AG04450 (cell line): Measurements from ENCODE around the gene WDR77. TPM values are rescaled to one million over a fixed set of nuclear protein-coding genes. Genes with fewer than 3 reads are reported as not detected.

Experiments used
- CTCF ChIA-PET: fragments of 300-600, 350-600 bp; formaldehyde crosslinking; extraction: SDS; loops from one replicate; lab custom pipeline; 2022; ENCODE audit warnings: antibody characterized with exemption, inconsistent platforms; lab: Charles Lee
- POLR2A ChIA-PET: fragments of 350-600 bp; formaldehyde crosslinking; extraction: SDS; loops from one replicate; lab custom pipeline; 2021; ENCODE audit warnings: antibody characterized with exemption, inconsistent platforms; lab: Yijun Ruan, JAX
- DNase-seq: peaks from one replicate; pipeline ENCODE4 v3.0.0-alpha.2; 2011; ENCODE audit warnings: low read depth, low spot score
- H3K27ac ChIP-seq: one replicate; pipeline ENCODE4 v1.5.1; 2012; ENCODE audit warnings: low read depth, low read length, control low read depth
- H3K27me3 ChIP-seq: one replicate; pipeline ENCODE4 v1.6.0; 2012; ENCODE audit warnings: low read length; ENCODE audit not compliant: control insufficient read depth, insufficient read depth
- H3K4me3 ChIP-seq: 2 replicates; pipeline ENCODE4 v1.5.1; 2011; ENCODE audit warnings: mild to moderate bottlenecking, low read depth, low read length, control low read depth
- H3K9me3 ChIP-seq: 2 replicates; pipeline ENCODE4 v1.5.1; 2012; ENCODE audit warnings: low read length; ENCODE audit not compliant: control insufficient read depth, insufficient read depth
- polyA plus RNA-seq: library from polyadenylated mRNA; depleted of rRNA; stranded (reverse); fragments of >200 nt; gene quantifications from 2 replicates; pipeline ENCODE4 v1.2.3, GENCODE V29; 2011
- TF ChIP-seq, protein P1 (sequence below): IDR thresholded peaks from 2 replicates; pipeline ENCODE4 v1.5.1; 2011; ENCODE audit warnings: low read depth, low read length, control low read depth, inconsistent platforms

Gene WDR77
- polyA plus RNA-seq, 1 experiment, result 86.9 TPM

DNA sequence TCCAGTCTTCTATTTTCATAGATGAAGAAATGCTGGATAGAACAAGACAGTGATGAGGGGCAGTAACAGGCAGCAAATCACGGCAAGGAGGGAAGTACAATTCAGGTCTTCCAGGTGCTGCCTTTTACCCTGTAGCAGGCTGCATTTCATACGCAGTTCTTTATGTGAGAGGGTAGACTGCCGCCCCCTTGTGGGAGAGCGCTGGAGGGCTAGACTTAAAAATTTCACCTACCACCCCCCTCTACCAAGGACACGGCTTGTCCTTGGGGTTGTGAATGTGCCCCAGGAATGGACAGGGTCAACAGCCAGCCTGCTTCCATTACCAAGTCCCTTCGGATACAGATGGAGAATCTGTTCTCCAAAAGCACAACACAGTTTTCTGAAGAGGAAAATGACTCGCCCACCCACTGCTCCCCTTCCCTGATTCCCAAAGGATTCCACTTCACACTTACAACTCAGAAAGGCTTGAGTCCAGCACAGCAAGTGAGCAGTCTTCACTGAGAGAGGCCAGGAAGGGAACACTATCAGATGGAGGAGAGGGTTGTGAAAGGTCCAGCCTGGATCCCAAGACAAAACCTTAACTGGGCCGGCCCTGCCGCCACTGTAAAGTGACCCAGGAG is 7.4 kb downstream of the WDR77 start:
- TF ChIP-seq, protein P1, sequence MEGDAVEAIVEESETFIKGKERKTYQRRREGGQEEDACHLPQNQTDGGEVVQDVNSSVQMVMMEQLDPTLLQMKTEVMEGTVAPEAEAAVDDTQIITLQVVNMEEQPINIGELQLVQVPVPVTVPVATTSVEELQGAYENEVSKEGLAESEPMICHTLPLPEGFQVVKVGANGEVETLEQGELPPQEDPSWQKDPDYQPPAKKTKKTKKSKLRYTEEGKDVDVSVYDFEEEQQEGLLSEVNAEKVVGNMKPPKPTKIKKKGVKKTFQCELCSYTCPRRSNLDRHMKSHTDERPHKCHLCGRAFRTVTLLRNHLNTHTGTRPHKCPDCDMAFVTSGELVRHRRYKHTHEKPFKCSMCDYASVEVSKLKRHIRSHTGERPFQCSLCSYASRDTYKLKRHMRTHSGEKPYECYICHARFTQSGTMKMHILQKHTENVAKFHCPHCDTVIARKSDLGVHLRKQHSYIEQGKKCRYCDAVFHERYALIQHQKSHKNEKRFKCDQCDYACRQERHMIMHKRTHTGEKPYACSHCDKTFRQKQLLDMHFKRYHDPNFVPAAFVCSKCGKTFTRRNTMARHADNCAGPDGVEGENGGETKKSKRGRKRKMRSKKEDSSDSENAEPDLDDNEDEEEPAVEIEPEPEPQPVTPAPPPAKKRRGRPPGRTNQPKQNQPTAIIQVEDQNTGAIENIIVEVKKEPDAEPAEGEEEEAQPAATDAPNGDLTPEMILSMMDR, result peak; percentile 66
- DNase-seq, result no peak
- POLR2A ChIA-PET, result no interaction called here
- no peaks in the 10 kb centered on the region for H3K27me3 ChIP-seq
- no peak overlapping the region for H3K4me3 ChIP-seq
- no peaks in the 10 kb centered on the region for H3K9me3 ChIP-seq
- no peak overlapping the region for H3K27ac ChIP-seq
- CTCF ChIA-PET, result interaction anchor here (1.1 to 3.3 kb wide), 5 partner anchors 11 to 218 kb away, joined by 3 to 12 read pairs (median 3); no protein-coding TSS in a partner anchor

DNA sequence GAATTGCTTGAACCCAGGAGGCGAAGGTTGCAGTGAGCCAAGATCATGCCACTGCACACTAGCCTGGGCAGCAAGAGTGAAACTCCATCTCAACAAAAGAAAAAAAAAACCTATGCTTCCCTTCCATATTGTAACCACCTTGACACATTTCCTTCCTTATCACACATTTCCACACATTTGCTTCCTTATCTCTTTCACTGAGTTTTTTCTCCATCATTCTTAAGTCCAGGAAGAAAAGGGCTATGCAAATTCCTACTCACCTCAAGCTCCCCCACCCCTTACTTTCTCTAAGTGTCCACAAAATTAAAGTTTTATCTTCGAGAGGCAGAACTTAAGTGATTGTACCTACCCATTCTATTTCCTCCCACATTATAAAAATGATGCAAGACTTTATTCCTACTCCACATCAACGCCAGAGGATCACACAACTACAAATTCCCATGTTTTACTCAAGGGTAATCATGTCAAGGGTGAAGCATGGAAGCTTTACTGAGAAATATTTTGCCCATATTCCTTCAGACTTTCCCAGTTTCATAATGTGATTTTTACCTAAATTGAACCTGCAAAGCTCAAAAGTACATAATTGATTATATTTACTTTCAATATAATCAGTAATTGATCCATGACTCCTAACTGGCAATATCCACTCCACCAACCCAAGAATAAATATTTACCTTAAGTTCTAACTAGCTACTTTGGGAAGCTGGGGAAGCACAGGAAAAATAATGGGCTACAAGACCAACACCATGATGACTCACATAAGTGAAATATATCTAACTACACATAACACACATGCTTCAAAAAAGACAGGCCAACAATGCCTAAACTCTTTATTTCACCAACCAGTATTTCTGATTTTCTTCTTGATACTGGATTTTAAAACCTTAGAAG is 9.3 kb downstream of the WDR77 start:
- CTCF ChIA-PET, result interaction anchor here (0.5 to 3.3 kb wide), 6 partner anchors 39 to 300 kb away, joined by 4 to 12 read pairs (median 6); no protein-coding TSS in a partner anchor
- Histone ChIP-seq H3K27me3 (no peaks in the 10 kb centered on the region), H3K4me3 (no peak overlapping the region), H3K9me3 (no peaks in the 10 kb centered on the region), H3K27ac (no peak overlapping the region)
- no peak for DNase-seq
- POLR2A ChIA-PET, result no interaction called here
- TF ChIP-seq, protein P1, result no peak

DNA sequence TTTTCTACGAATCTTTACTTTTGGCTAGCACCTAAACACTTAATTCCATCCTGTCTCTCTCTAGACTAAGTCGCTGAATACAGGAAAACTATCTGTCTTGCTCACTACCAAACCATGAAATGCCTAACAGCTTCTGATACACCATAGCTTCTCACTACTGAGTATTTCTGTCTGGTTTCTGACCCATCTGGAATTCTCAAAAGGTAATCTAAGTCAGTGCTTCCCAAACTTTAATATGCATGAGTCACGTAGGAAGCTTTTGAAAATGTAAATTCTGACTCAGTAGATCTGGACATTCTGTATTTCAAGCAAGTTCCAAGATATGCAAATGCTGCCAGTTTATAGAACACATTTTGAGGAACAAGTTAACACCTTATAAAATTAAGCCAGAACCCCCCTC is 12.3 kb downstream of the WDR77 start:
- Histone ChIP-seq H3K27me3 (no peaks in the 10 kb centered on the region), H3K27ac (no peak overlapping the region), H3K4me3 (no peak overlapping the region), H3K9me3 (no peaks in the 10 kb centered on the region)
- POLR2A ChIA-PET, result interaction anchor here (1.5 kb wide), 1 partner anchor 19 kb away, joined by 6 read pairs; no protein-coding TSS in a partner anchor
- DNase-seq, result peak; percentile 52
- TF ChIP-seq, protein P1, result no peak
- CTCF ChIA-PET, result interaction anchor here (1.0 kb wide), 2 partner anchors 9 to 37 kb away, joined by 3 to 4 read pairs; partner anchors contain the start of gene OVGP1

DNA sequence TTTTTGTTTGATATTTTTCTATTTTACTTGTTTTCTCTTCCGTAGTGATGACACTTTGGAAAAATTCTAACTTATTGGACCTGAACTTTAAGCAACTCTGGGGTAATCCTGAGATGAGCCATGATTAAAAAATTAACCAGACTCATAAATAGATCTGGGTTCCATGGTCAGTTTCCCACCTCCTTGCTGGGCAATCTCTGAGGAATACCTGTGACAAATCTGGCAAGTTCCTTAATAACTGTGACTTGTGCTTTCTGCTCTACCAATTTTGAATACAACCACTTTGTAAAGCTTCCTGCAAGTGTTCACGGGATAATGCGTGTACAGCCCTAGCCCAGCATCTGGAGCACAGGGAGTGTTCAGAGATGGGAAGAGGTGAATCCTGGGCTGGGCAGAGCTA is 24.8 kb downstream of the WDR77 start:
- Histone ChIP-seq H3K9me3 (no peaks in the 10 kb centered on the region), H3K4me3 (no peak overlapping the region), H3K27me3 (peaks cover 8% of the 10 kb centered on the region), H3K27ac (no peak overlapping the region)
- POLR2A ChIA-PET, result no interaction called here
- TF ChIP-seq, protein P1, result no peak
- CTCF ChIA-PET, result no interaction called here
- DNase-seq, result no peak
